Measurements from ENCODE around the gene DGCR8. TPM values are rescaled to one million over a fixed set of nuclear protein-coding genes. Genes with fewer than 3 reads are reported as not detected.

Gene DGCR8
- polyA plus RNA-seq, 1 experiment: 22.0 TPM

- DNase-seq (ENCODE audit: low read depth, low spot score): no peak
- POLR2A ChIA-PET: no interaction called here
These were observed 16.5 kb upstream of the DGCR8 start for GRCh38 chr22:20063271-20064139.

GRCh38 chr22:20064140-20064480 is 15.9 kb upstream of the DGCR8 start:
- TF ChIP-seq CTCF (IDR thresholded peaks at IDR 0.05; ENCODE audit: low read depth, low read length): no peak
- CTCF ChIA-PET: no interaction called here
- no peak for DNase-seq (ENCODE audit: low read depth, low spot score)
- POLR2A ChIA-PET: no interaction called here
- no peak overlapping the region for H3K4me3 ChIP-seq (ENCODE audit: low read depth, low read length)
- no peak overlapping the region for H3K27ac ChIP-seq (ENCODE audit: low read depth, low read length)
- no peaks in the 10 kb centered on the region; the same call in 1 of the 2 replicates for H3K9me3 ChIP-seq (ENCODE audit: control insufficient read depth, insufficient read depth, low read length)
- no peaks in the 10 kb centered on the region for H3K27me3 ChIP-seq (ENCODE audit: control insufficient read depth, insufficient read depth, low read length)

More at GRCh38 chr22:20063271-20064139, 16.5 kb upstream of the DGCR8 start:
- Histone ChIP-seq H3K27ac (ENCODE audit: low read depth, low read length) (no peak overlapping the region), H3K27me3 (ENCODE audit: control insufficient read depth, insufficient read depth, low read length) (no peaks in the 10 kb centered on the region), H3K4me3 (ENCODE audit: low read depth, low read length) (no peak overlapping the region), H3K9me3 (ENCODE audit: control insufficient read depth, insufficient read depth, low read length) (no peaks in the 10 kb centered on the region; the same call in 1 of the 2 replicates)
- TF ChIP-seq CTCF (IDR thresholded peaks at IDR 0.05; ENCODE audit: low read depth, low read length): no peak
- CTCF ChIA-PET: no interaction called here

GRCh38 chr22:20064545-20065262 is 15.3 kb upstream of the DGCR8 start:
- ChIA-PET CTCF (no interaction called here), POLR2A (no interaction called here)
- no peak for DNase-seq (ENCODE audit: low read depth, low spot score)
- no peak for TF ChIP-seq CTCF (IDR thresholded peaks at IDR 0.05; ENCODE audit: low read depth, low read length)
- Histone ChIP-seq H3K27ac (ENCODE audit: low read depth, low read length) (no peak overlapping the region), H3K4me3 (ENCODE audit: low read depth, low read length) (no peak overlapping the region), H3K27me3 (ENCODE audit: control insufficient read depth, insufficient read depth, low read length) (no peaks in the 10 kb centered on the region), H3K9me3 (ENCODE audit: control insufficient read depth, insufficient read depth, low read length) (no peaks in the 10 kb centered on the region; the same call in 1 of the 2 replicates)

GRCh38 chr22:20065896-20066616 is 14.0 kb upstream of the DGCR8 start:
- CTCF ChIA-PET: no interaction called here
- DNase-seq (ENCODE audit: low read depth, low spot score): no peak

More at GRCh38 chr22:20065896-20066616, 14.0 kb upstream of the DGCR8 start:
- POLR2A ChIA-PET: no interaction called here
- no peaks in the 10 kb centered on the region; the same call in 1 of the 2 replicates for H3K9me3 ChIP-seq (ENCODE audit: control insufficient read depth, insufficient read depth, low read length)
- no peak overlapping the region for H3K4me3 ChIP-seq (ENCODE audit: low read depth, low read length)
- no peak for TF ChIP-seq CTCF (IDR thresholded peaks at IDR 0.05; ENCODE audit: low read depth, low read length)
- H3K27me3 ChIP-seq (ENCODE audit: control insufficient read depth, insufficient read depth, low read length): no peaks in the 10 kb centered on the region
- H3K27ac ChIP-seq (ENCODE audit: low read depth, low read length): no peak overlapping the region

Measured in AG04450 (cell line).